PC-3 (cell line): ENCODE measurements around the gene LIM2.

Experiments used
- EZH2 ChIP-seq: fragments of 300-600 bp; sonication (generic); IDR thresholded peaks from one replicate; pipeline ENCODE4 v1.6.1; 2017; ENCODE audit warnings: antibody characterized with exemption, mild to moderate bottlenecking, low read length; ENCODE audit not compliant: unreplicated experiment
- EZH2phosphoT487 ChIP-seq: fragments of 300-600 bp; sonication (generic); IDR thresholded peaks from 2 replicates; pipeline ENCODE4 v1.6.1; 2018; ENCODE audit warnings: mild to moderate bottlenecking, antibody characterized with exemption, low read length, borderline replicate concordance
- TF ChIP-seq, protein P1 (sequence below): fragments of 300-600 bp; sonication (generic); conservative IDR thresholded peaks from 2 replicates; pipeline ENCODE4 v1.5.1; 2017; ENCODE audit warnings: antibody characterized with exemption, low read depth, mild to moderate bottlenecking, low read length

DNA sequence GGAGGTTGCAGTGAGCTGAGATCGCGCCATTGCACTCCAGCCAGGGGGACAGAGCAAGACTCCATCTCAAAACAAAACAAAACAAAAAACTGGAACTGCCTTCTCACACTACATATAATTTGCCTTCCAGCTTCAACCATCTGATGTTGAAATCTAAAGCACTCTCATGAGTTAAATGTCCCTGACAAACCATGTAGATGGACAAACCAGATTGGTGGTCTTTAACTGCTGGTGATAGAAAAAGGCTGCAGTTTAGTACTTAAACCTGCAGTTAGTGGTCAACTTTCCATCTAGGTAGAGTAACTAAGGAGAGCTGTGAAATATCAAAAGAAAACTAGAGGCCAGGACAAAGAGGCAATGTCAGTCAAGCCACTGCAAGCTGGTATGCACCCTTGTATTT is 8.4 kb upstream of the LIM2 start:
- TF ChIP-seq, protein P1, sequence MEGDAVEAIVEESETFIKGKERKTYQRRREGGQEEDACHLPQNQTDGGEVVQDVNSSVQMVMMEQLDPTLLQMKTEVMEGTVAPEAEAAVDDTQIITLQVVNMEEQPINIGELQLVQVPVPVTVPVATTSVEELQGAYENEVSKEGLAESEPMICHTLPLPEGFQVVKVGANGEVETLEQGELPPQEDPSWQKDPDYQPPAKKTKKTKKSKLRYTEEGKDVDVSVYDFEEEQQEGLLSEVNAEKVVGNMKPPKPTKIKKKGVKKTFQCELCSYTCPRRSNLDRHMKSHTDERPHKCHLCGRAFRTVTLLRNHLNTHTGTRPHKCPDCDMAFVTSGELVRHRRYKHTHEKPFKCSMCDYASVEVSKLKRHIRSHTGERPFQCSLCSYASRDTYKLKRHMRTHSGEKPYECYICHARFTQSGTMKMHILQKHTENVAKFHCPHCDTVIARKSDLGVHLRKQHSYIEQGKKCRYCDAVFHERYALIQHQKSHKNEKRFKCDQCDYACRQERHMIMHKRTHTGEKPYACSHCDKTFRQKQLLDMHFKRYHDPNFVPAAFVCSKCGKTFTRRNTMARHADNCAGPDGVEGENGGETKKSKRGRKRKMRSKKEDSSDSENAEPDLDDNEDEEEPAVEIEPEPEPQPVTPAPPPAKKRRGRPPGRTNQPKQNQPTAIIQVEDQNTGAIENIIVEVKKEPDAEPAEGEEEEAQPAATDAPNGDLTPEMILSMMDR = no peak
- TF ChIP-seq EZH2 (no peak), EZH2phosphoT487 (no peak)
